ENCODE measurements around the gene PDCD11. TPM values are rescaled to one million over a fixed set of nuclear protein-coding genes. Genes with fewer than 3 reads are reported as not detected.
"Not testable (repeated sequence)": the region's sequence is repeated elsewhere in the genome, so short reads cannot be mapped to it uniquely, and the experiment has no call there.

The PDCD11 gene, protein sequence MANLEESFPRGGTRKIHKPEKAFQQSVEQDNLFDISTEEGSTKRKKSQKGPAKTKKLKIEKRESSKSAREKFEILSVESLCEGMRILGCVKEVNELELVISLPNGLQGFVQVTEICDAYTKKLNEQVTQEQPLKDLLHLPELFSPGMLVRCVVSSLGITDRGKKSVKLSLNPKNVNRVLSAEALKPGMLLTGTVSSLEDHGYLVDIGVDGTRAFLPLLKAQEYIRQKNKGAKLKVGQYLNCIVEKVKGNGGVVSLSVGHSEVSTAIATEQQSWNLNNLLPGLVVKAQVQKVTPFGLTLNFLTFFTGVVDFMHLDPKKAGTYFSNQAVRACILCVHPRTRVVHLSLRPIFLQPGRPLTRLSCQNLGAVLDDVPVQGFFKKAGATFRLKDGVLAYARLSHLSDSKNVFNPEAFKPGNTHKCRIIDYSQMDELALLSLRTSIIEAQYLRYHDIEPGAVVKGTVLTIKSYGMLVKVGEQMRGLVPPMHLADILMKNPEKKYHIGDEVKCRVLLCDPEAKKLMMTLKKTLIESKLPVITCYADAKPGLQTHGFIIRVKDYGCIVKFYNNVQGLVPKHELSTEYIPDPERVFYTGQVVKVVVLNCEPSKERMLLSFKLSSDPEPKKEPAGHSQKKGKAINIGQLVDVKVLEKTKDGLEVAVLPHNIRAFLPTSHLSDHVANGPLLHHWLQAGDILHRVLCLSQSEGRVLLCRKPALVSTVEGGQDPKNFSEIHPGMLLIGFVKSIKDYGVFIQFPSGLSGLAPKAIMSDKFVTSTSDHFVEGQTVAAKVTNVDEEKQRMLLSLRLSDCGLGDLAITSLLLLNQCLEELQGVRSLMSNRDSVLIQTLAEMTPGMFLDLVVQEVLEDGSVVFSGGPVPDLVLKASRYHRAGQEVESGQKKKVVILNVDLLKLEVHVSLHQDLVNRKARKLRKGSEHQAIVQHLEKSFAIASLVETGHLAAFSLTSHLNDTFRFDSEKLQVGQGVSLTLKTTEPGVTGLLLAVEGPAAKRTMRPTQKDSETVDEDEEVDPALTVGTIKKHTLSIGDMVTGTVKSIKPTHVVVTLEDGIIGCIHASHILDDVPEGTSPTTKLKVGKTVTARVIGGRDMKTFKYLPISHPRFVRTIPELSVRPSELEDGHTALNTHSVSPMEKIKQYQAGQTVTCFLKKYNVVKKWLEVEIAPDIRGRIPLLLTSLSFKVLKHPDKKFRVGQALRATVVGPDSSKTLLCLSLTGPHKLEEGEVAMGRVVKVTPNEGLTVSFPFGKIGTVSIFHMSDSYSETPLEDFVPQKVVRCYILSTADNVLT (N-terminal part only)
- polyA plus RNA-seq, result 10 to 100 TPM in 2 of 3 donors, 1 to 10 TPM in 1; 8.6 to 15.6 (median 14.8) TPM

DNA sequence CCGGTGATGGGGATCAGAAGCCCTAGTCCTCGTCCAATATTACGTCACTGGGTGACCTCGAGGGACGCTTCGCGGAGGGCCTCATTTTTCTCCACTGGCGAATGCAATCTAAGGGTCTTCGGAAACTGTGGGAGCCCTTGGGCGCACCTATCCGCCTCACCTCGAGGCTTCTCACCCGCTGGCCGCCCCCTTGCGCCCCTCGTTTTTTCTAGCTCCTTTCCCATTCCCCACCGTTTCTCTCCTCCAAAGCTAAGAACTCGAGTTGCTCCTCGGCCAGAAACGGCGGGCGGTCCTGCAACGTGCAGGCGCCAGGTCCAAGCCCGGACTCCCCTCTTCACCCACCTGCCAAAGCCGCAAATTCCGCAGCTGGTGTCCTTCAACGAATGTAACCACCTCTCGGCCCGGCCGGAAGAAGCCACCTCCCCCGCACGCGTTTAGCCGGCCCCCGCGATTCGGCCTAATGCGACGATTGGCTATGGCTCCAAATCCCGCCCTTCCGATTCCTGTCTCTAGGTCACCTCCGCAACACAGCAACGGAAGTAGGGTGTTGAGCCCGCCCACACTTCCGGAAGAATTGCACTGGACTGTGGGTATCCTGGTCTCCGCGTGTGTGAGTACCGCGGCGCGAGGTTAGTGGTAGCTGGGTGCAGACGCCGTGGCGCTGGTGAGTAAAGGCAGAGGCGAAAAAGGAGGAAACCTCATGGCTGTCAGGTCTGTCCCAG, at the start of gene PDCD11, which contains the start of gene ATP5MK:
Gene PDCD11 (plus strand): TSS at position 560 of the 722 bp plus-strand sequence. CDS start 1,801 bp downstream, outside the sequence.
Gene ATP5MK (minus strand): TSS at position 409 of the 722 bp plus-strand sequence. CDS start 4,018 bp downstream, outside the sequence.
- no peak within 1 kb of the TSS for H3K27ac ChIP-seq (ENCODE audit: low read depth, low read length)
- WGBS, 3 donors, result 0% methylated on average over 56 of the region's 56 CpGs

DNA sequence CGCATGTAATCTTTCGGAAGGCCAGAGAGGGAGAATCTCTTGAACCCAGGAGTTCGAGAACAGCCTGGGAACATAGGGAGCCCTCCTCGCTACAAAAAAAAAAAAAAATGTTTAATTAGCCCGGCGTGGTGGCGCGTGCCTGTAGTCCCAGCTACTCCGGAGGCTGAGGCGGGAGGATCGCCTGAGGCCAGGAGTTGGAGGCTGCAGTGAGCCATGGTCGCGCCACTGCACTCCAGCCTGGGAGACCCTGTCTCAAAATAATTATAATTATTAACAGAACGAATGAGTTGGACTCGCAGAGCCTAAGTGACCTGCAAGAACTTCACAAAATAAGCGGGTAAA, 46.3 kb upstream of the PDCD11 start:
- whole genome bisulfite sequencing, 3 donors, result 54 to 59% (median 56%) methylated on average over 15 to 16 of the region's 16 CpGs
- H3K27ac ChIP-seq (ENCODE audit: low read depth, low read length), result no peak overlapping the region

DNA sequence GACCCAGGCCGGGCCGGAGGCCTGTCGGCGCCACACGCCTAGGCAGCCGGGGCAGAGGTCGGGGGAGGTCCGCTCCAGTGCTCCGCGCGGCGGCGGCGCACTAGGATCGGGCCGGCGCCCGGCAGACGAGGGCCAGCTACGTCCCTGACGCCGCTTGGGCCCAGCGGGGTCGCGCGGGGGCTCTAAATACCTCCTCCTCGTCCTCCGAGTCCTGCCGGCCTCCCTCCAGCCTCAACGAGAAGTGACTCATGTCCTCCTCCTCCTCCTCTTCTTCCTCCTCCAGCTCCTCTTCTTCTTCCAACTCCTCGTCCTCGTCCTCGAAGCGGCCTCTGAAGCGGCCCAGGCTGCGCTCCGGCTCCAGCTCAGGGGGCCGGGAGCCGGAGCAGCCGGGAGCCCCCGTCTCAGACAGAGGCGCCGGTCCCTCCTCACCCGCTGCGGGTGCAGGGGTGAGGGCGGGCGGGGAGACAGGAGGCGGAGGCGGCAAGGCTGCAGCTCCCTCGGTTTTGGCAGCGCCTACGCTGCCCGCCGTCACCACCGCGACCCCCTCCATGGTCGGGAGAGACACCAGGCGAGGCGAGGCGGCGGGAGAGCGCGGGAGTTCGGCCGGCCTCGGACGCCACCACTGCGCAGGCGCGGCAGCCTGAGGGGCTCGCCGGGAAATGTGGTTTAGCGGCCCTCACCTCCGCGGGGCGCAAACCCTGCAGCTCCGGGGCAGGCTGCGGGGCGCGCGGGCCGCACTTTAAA, 45.7 kb upstream of the PDCD11 start, which contains the start of gene PCGF6:
Gene PCGF6 (minus strand): TSS at position 624 of the 744 bp plus-strand sequence. CDS start 74 bp downstream, at position 550.
- WGBS, 3 donors, result 0% methylated on average over 72 to 82 of the region's 82 CpGs
- H3K27ac ChIP-seq (ENCODE audit: low read depth, low read length), result no peak within 1 kb of the TSS

DNA sequence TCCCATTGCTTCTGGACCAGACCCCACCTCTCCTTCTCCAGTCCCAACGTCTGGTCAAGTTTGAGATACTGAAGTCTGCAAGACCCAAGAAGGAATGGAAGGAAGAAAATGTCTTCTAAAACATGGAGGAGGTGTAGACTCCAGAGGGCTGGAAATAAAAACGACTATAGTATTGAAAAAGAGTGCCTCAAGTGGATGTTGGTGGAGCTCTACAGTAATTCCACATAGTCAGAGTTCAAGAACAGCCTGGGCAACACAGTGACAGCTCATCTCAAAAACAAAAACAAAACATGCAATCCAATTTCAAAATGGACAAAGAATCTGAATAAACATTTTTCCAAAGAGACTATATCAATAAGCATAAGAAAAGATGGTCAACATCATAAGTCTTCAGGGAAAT, 43.1 kb upstream of the PDCD11 start:
- 34 to 53% (median 50%) methylated on average over 2 of the region's 2 CpGs for WGBS, 3 donors
- H3K27ac ChIP-seq (ENCODE audit: low read depth, low read length), result no peak overlapping the region

DNA sequence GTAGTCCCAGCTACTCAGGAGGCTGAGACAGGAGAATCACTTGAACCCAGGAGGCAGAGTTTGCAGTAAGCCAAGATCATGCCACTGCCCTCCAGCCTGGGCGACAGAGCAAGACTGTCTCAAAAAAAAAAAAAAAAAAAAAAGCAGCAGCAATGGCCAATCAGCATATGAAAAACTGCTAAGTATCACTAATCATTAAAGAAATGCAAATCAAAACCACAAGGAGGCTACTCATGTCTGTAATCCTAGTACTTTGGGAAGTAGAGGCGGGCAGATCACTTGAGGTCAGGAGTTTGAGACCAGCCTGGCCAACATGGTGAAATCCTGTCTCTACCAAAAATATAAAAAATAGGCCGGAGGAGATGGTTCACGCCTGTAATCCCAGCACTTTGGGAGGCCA, 41.9 kb upstream of the PDCD11 start:
- WGBS, 3 donors, result 80 to 95% (median 91%) methylated on average over 4 of the region's 4 CpGs

DNA sequence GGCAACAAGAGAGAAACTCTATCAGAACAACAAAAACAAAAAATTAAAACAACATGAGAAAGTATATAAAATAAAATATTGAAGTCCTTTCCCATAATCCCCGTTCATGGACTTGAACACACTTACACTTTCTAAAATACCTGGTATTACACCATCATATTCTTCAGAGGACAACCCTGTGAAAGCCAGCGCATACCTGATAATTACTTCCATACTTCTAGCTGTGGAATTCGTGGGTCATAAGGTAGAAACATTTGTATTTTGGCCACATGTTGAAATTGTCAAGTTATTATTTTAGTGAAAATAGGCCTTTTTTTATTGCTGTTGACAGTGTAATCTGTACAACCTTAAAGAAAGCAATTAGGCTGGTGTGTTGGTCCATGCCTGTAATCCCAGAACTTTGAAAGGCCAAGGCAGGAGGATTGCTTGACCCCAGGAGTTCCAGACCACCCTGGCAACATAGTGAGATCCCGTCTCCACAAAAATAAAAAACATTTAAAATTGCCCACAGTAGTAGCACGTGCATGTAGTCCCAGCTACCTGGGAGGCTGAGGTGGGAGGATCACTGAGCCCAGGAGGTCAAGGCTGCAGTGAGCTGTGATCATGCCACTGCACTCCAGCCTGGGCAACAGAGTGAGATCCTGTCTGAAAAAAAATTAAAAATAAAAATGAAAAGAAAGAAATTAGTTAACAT, 40.4 kb upstream of the PDCD11 start:
- WGBS, 3 donors, result 76 to 82% (median 76%) methylated on average over 5 of the region's 5 CpGs

More for the DNA sequence above, 41.9 kb upstream of the PDCD11 start:
- H3K27ac ChIP-seq (ENCODE audit: low read depth, low read length), result not testable (repeated sequence)

DNA sequence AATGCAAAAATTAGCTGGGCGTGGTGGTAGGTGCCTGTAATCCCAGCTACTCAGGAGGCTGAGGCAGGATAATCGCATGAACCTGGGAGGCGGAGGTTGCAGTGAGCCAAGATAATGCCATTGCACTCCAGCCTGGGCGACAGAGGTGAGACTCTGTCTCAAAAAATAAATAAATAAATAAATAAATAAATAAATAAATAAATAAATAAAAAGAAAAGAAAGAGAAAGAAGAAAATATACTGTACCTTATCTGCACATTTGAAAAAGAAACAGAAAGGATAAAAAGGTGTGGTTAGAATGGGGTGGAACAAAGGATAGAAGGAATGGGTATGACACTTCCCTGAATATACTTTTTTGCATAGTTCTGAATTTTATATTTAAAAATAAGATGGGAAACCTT, 36.9 kb upstream of the PDCD11 start:
- H3K27ac ChIP-seq (ENCODE audit: low read depth, low read length), result not testable (repeated sequence)
- WGBS, 3 donors, result 90 to 95% (median 94%) methylated on average over 4 of the region's 4 CpGs

More for the DNA sequence above, 40.4 kb upstream of the PDCD11 start:
- H3K27ac ChIP-seq (ENCODE audit: low read depth, low read length), result no peak overlapping the region

DNA sequence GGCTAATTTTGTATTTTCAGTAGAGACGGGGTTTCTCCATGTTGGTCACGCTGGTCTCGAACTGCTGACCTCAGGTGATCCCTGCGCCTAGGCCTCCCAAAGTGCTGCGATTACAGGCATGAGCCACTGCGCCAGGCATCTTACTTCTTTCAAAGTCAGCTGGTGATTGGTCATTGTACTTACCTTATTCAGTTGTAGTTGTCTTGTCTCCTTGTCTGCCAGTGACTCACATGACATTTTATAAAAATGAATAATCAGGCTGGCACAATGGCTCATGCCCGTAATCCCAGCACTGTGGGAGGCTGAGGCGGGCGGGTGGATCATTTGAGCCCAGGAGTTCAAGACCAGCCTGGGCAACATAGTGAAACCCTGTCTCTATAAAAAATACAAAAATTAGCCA, 35.6 kb upstream of the PDCD11 start:
- WGBS, 3 donors, result 92 to 93% (median 92%) methylated on average over 9 of the region's 9 CpGs
- not testable (repeated sequence) for H3K27ac ChIP-seq (ENCODE audit: low read depth, low read length)

DNA sequence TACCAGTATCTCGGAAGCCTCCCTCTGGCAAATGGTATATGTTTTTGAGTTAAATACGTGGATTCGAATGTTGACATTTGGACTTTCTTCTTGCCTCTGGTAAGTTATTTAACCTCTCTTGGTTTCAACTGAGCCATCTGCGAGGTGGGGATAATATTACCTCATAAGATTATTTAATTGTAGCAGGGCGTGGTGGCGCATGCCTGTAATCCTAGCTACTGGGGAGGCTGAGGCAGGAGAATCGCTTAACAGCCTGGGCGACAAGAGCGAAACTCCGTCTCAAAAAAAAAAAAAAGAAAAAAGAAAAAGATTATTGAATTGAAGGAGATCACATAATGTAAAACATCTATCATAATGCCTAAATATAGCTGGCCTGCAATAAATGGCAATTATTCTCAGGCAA, 29.0 kb upstream of the PDCD11 start:
- no peak overlapping the region for H3K27ac ChIP-seq (ENCODE audit: low read depth, low read length)
- 38 to 57% (median 50%) methylated on average over 10 of the region's 10 CpGs for WGBS, 3 donors

DNA sequence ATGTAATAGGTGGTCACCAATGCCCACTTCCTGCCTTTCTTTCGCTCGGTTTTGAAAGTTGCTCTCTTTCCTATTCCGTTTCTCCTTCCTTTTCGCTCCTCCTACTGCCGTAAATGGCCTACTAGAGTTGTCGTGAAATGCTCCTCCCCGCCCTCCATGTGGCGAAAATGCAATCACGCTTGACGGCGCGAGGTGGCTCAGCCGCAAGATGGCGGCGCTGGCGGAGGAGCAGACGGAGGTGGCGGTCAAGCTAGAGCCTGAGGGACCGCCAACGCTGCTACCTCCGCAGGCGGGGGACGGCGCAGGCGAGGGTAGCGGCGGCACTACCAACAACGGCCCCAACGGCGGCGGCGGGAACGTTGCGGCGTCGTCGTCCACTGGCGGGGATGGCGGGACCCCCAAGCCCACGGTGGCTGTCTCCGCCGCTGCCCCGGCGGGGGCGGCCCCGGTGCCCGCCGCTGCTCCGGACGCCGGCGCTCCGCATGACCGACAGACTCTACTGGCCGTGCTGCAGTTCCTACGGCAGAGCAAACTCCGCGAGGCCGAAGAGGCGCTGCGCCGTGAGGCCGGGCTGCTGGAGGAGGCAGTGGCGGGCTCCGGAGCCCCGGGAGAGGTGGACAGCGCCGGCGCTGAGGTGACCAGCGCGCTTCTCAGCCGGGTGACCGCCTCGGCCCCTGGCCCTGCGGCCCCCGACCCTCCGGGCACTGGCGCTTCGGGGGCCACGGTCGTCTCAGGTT, 28.5 kb upstream of the PDCD11 start, which contains the start of gene TAF5:
Gene TAF5 (plus strand): TSS at position 195 of the 737 bp plus-strand sequence. CDS start 14 bp downstream, at position 209.
- H3K27ac ChIP-seq (ENCODE audit: low read depth, low read length), result no peak within 1 kb of the TSS
- 0% methylated on average over 56 to 81 of the region's 81 CpGs for WGBS, 3 donors

DNA sequence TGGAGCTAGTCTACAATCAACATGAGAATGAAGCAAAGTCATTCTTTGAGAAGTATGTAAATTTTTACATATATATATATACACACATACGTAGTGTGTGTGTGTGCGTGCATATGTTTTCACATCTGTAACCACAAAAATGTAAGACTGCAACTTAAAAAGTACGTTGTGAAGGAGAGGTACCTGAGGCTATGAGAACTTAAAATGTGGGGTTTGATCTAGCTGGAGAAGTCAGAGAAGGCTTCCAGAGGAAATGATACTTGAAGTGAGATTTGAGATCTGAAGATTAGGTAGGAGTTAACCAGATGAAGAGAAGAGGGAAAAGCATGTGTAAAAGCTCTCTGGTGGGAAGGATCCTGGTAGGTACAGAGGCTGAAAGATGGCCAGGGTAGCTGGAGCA, 22.9 kb upstream of the PDCD11 start:
- H3K27ac ChIP-seq (ENCODE audit: low read depth, low read length), result no peak overlapping the region
- 84 to 90% (median 86%) methylated on average over 3 of the region's 3 CpGs for WGBS, 3 donors

DNA sequence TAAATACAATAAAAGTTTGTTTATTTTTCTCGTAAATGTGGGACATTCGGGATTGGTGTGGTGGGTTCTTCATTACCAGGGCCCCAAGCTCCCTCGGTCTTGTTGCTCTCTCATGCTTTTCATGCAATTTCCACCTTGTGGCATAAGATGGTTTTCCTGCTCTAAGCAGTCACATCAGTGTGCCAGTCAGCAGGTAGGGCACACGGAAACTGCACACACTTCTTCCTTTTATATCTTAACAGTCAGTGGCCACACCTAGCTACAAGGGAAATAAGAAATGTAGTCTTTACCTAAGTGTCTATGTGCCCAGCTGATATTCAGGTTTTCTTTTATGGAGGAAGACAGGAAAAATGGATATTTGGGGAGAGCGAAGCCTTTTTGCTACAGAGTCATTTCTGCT, 22.2 kb upstream of the PDCD11 start:
- H3K27ac ChIP-seq (ENCODE audit: low read depth, low read length), result no peak overlapping the region
- 87 to 92% (median 90%) methylated on average over 5 of the region's 5 CpGs for WGBS, 3 donors

DNA sequence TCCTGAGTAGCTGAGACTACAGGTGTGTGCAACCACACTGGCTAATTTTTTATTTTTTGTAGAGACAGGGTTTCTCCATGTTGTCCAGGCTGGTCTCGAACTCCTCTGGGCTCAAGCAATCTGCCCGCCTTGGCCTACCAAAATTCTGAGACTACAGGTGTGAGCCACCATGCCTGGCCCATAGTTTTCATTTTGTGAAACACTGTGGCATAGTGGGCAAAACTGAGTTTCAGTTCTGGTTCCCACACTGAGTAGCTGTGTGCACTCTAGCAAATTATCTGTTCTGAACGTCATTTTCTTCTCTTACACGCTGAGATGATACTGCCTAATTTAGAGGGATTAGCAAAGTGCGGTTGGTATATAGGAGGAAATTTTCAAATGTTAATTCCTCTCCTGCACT, 13.7 kb upstream of the PDCD11 start:
- WGBS, 3 donors, result 94 to 96% (median 94%) methylated on average over 5 of the region's 5 CpGs
- no peak overlapping the region for H3K27ac ChIP-seq (ENCODE audit: low read depth, low read length)

DNA sequence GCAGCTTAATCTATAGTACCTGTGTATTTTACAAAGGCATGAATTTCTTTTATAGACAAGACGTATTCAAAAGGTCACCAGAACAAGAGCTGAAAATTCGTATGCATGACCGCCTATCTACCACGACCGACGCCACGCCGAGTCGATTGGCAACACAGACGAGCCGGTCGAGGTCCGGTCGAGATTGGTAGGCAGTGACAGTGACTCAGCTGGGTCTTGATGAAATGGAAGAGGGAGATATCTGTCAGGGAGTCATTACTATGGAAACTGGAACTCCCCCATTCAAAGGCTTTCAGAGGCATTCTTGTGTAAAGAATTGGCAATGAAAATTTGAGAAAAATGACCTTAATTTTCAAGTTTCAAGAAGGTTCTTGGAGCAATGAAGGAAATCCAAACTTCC, 2.2 kb upstream of the PDCD11 start:
- H3K27ac ChIP-seq (ENCODE audit: low read depth, low read length), result no peak overlapping the region
- WGBS, 3 donors, result 90 to 93% (median 91%) methylated on average over 14 of the region's 14 CpGs

DNA sequence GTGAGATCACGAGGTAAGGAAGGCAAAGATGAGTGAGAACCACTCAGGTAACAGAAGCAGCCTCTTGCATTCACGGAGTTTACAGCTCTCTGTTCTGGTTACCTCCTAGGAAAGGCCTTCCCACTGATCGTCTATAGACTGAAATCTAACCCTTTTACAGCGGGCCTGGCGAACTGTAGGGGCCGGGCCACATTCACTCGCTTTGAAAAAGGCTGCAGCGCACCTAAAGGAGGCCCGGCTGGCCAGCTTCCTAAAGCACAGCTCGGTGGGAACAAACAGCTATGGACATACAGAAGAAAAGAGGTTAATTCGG, 716 bp upstream of the PDCD11 start:
- no peak overlapping the region for H3K27ac ChIP-seq (ENCODE audit: low read depth, low read length)
- 1 to 3% (median 1%) methylated on average over 11 of the region's 11 CpGs for WGBS, 3 donors

DNA sequence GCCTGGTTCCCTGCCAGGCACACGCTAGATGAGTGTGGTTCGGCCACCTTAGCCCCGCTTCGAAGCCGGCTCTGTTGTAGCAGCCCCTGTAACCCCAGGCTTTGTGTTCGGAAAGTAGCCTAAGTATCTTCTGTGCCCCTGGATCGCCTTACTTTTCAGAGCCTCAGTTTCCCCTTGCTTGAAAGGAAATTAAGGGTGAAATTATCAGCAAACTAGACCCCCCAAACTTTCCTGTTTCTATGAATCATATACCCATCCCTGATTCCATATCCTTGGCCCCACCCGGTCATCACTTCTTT, 312 bp downstream of the PDCD11 start:
- 0 to 1% (median 0%) methylated on average over 8 of the region's 8 CpGs for WGBS, 3 donors
- H3K27ac ChIP-seq (ENCODE audit: low read depth, low read length), result no peak overlapping the region
